ENCODE results near the gene IL20.

IL20 gene

DNA sequence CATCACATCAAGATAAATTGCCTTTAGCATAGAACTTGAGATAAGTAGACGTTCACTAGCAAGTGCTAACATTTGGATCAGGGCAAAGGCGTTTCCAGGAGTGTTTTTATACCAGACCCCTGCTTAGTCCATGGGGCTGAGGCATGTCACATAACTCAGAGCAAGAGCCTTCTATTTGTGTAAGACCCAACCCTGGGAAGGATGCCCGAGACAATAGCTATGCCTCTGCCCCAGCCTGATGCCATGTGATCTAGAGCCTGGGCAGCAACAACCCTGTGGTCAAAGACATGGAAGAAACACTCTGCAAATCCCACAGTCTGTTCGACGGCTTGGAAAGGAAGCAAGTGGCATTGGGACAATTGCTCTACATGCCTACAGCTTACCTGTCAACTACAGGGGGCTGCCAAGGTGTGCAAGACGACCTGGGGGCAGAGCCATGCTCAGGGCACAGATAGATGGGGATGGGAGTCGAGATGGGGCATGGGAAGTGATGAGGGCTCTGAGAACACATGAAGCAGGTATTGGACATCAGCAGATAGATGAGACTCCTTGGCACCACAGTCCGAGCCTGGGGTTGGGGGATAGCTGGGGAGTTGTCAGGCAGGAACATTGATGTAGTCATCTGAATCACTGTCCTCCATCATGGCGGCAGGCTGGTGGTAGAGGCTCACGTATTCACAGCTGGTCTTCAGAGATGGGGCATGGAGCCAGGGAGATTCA, 39.2 kb downstream of the IL20 start:
- no peak for DNase-seq (ENCODE audit: low read depth)

DNA sequence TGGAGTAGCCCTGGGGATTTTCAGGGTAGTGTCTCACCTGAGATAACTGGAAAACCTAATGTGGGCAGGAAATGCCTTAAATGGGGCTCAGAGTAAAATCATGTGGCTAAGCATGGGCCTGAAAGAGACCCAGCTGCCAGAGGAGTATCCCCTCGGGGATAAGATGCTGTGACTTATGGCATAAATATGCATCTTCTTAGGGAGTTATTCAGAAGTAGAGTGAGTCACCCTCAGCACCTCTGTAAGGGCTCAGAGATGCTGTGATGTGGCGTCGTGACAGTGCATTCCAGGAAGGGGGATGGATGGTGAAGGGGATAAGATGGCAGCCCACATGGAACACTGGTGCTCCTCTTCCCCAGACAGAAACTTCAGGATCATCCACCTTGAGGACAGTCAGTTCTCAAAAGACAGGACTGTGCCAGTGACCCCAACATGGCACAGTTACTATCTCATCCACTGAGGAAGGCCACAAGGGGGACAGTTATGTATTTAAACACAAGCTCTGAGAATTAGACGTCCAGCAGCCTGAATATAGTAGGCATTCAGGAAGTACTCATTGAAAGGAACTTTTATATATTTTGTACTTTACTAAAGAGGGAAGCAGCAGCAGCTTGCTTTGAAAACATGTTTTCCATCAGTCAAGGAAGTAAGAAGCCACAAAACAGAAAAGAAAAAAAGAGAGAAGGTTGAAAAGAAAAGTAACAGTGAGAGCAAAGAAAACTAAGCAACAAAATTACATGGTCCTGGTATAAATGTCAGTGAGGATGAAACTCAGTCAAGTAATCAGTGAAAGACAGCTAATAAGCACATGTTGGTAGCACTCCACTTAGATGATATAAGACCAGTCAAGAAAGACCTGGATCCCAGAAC, 40.1 kb downstream of the IL20 start:
- no peak for DNase-seq (ENCODE audit: low read depth)

DNA sequence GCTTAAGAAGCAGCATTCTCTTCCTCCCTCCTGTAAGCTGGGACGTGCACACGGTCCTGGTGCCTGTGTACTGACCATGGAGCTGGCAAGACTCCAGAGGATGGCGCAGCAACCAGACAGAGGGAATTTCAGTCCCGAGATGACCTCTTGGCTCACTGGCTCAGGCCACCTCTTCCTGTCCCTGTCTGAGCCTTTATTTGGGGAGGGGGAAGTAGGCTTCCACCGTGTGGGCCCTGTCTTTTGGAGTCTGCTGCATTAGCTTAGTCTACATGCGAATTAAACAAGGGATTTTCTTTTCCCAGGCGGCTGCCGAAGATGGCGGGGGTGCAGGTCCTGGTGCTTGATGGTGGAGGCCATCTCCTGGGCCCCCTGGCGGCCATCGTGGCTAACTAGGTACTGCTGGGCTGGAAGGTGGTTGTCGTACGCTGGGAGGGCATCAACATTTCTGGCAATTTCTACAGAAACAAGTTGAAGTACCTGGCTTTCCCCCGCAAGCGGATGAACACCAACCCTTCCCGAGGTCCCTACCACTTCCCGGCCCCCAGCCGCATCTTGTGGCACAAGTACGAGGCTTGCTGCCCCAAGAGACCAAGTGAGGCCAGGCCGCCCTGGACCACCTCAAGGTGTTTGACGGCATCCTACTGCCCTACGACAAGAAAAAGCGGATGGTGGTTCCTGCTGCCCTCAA, 42.0 kb downstream of the IL20 start:
- no peak for DNase-seq (ENCODE audit: low read depth)

DNA sequence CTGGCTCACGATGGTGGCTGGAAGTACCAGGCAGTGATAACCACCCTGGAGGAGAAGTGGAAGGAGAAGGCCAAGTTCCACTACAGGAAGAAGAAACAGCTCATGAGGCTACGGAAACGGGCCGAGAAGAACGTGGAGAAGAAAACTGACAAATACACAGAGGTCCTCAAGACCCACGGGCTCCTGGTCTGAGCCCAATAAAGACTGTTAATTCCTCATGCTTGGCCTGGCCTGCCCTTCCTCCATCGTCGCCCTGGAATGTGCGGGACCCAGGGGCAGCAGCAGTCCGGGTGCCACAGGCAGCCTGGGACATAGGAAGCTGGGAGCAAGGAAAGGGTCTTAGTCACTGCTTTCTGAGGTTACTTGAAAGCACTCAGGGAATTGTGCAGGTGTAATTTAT, 42.6 kb downstream of the IL20 start:
- DNase-seq (ENCODE audit: low read depth), result no peak

DNA sequence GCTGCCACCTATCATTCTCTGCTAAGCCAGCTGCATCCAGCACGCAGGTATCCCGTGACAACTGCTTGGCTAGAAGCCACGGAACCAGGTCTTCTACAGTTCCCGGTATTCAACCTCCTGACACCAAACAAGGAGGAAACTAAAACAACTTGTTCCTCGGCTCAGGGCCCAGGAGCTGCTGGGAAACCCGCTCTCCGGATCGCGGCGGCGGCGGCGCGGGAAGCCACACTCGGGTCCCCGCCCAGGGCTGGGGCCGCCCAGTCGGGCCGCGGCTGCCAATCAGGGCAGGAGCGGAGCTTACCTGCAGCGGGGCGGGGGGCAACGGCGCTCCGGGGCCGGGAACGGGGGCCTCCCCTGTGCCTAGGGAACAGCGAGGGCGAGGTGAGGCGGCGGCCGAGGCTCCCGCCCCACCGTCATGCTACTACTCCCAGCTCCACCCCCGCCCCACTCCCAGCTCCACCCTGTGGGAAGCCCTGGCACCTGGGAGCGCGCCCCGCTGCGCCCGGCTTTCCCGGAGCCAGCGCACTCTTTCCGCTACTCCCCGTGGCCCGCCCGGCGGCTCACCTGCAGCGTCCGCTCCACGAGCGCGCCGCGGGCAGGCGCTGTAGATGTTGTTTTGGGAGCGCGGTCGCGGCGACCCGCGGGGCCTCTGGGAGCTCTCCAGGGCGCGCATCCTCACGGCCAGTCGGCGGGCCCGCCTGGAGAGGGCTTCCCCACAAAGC, 43.9 kb downstream of the IL20 start:
- DNase-seq (ENCODE audit: low read depth), result peak; percentile 33

DNA sequence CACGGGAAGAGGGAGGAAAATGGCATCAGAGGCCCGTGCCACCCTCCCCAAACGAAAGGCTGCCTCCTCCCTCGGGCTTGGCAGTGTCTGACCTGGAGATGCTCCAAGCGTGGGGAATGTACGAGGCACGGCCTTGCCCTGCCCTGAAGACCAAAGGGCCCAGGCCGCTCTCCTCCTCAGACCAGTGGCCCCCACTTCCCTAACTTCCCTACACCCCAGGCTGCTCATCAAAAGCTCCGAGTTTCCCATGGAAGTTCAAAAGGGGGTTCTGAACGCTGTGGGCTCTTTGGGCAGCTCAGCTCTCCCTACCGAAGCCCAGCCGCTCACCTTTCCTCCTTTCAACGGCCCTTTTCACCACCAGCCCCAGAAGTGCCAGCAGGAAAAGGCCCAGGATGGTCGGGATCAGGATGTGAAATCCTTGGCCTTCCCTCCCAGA, 44.5 kb downstream of the IL20 start:
- DNase-seq (ENCODE audit: low read depth), result no peak

DNA sequence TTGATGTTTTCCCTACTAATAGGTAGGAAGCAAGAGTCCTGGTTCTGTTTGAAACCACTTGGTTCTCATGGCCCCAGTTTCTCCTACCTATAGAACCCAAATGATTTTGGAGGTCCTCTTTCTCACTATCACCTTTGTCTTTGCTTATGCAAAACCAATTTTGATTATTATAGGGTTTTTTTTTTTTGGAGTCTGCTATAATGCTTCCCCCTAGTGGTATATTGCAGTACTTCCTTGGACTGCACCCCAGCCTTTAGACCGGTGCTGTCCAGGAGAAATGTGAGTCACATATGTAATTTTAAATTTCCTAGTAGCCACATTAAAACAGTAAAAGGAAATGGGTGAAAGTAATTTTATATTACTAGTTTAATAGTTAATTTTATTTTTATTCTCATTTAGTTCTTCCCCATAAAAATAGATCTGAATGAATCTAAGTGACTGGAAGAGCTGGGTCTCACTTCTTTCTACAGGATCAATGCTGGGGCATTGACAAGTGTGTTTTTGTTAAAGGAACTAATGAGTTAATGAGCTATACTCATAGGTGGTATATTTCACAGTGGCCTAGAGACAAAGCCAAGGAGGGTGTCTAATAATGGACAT, 45.7 kb downstream of the IL20 start:
- no peak for DNase-seq (ENCODE audit: low read depth)

DNA sequence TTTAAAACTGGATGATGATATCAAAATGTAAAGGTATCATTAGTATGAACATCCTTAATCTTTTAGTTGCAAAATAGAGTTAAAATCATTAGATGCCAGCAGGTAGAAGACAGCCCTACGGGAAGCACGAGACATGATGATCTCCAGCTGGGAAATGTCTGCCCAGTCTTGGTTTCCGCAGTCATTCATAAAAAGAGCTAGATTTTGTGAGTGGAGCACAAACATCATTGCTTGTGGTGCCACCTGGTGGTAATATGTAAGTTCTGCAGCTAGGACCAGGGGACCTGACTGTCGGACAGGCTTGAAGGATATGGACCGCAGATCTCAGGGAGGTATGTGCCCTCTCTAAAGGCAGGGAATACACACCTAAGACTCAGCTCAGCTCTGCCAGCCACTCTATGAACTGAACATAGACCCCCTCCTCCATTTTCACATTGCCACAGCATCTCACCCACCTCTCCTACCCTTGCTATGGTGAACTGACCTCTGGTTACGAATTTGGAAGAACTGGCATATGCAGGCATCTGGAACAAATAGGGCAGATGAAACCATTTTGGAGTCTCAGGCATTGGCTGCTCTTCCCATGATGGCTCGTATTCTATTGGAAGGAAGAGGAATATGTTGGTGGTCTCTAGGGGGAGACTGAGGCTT, 47.1 kb downstream of the IL20 start:
- peak; percentile 40 for DNase-seq (ENCODE audit: low read depth)

DNA sequence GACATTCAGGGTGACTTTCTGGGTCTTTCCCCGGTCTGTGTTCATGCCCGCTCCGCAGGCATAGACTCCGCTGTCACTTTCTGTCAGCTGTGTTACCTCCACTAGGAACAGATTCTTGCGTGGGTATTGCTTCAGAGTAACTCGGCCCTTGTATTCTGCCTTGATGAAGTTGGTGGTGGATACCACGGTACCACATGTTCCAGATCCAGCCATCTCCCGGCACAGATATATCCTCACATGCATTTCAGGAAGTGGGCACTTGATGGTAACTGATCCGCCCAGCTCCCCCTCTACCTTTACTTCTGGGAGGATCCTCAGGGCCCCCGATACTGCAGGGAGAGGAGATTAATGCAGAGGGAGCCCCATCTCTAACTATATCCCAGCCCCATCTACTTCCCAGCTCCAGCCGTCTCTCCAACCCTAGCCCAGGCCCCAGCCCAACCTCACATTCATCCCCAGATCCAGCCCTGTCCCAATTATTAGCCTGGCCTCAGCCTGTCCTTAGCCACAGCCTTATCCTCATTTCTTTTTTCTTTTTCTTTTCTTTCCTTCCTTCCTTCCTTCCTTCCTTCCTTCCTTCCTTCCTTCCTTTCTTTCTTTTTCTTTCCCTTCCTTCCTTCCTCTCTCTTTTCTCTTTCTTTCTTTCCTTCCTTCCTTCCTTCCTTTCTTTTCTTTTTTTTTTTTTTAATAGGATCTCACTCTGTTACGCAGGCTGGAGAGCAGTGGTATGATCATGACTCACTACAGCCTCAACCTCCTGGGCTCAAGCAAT, 48.5 kb downstream of the IL20 start:
- DNase-seq (ENCODE audit: low read depth), result no peak

DNA sequence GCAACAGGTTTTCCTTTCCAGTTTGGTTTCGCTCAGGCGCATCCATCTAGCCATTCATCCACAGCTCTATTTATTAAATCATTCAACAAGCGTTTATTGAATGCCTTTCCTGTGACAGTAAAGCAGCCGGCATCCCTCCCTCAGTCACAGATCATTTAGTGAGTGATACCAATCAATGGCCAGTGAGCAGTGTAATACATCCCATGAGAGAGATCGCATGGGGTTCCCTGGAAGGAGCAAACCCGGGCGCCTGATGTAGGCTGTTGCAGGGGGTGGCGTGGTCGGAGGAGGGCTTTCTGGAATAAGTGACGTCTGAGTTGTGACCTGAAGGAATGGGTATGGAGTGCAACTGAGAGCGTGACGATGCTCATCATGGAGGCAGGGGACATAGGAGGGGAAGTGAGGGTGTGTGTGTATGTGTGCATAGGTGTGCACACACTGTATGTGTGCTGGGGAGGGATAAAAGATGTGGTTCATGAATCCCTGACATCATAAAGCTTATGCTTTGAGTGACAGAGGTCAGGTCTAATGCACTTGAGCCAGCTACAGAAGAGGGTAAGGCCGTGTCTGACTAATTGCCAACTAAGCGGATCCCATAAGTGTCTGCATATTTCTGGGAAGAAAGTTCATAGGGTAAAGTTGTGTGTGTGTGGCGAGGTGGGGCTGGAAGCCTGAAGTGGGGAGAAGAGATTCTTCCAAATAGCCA, 49.8 kb downstream of the IL20 start:
- DNase-seq (ENCODE audit: low read depth), result no peak

DNA sequence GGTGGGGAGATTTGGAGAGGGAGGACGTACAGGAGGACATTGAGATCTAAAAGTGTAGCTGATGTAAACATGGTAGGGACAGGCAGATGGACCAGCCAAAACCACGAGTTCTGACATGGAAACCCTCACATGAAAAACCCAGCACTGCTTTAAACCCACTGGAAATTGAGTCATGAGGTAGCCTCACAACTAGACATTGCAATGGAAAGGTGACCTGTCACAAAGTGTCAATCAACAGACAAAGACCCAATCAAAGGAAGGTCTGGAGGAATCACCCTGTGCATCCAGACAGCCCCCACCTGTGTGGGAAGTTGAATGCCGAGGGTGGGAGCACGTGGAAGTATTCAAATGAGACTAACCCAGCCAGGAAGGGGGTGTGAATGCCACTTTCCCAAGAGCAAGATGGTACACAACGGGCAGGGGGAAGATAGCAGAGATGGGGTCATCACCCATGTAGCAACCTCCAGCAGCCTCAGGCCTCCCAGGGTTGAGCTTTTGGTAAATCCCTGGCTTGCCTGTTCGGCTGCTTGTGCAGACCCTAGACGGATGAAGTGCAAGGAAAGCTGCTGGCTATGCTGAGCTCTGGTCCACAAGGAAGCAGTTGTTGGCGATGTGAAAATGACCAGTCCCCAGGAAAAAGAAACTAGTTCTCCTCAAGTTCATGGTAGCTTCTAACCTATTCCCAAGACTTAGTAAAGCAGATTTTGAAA, 50.7 kb downstream of the IL20 start:
- no peak for DNase-seq (ENCODE audit: low read depth)

DNA sequence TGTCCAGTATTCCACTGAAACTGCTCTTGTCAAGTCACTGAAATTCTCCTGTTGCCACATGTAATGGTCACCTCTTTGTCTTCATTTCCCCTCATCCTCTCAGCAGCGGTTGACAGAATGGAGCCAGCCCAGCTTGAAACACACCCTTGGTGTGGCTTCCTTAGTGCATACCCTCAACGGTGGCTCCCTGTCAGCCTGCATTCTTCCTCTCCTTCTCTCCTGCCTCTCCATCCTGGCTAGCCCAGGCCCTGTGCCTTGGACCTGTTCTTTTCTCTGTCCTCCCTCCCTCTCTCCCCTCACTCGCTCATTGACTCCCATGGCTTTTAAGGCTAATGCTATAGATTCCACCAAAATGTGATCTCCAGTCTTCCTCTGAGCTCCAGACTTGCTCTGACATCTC, 52.7 kb downstream of the IL20 start:
- DNase-seq (ENCODE audit: low read depth), result no peak
